Measurements from ENCODE around the gene SSX5.
"Not testable (repeated sequence)": the region's sequence is repeated elsewhere in the genome, so short reads cannot be mapped to it uniquely, and the experiment has no call there.

SSX5 gene, protein sequence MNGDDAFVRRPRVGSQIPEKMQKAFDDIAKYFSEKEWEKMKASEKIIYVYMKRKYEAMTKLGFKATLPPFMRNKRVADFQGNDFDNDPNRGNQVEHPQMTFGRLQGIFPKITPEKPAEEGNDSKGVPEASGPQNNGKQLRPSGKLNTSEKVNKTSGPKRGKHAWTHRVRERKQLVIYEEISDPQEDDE
- total RNA-seq = 0 reads per million in 4 experiments

DNA sequence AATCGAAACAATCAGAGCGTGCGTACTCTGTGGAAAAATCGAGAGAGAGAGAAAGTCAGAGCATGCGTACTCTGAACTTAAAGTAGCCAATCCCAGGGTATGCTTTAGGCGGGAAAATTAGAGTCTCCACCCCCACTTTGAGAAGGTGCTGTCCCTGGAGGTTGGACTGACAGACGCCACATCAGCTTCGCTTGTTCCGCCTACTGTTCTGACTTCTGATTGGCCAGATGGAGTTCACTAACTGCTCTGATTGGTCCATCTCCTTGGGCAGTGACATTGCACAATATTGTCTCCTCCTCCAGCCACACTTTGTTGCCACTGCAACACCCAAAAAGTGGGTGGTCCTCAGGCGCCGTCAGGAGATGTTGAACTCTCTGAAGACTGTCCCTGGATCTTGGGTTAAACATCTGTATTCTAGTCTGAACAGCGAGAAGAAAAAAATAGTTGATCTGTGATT is at the start of gene SSX5:
Gene SSX5, minus strand, starts transcription at position 51 of the 457 bp plus-strand sequence. CDS start 1,437 bp downstream, outside the sequence.
- DNase-seq = no peak

DNA sequence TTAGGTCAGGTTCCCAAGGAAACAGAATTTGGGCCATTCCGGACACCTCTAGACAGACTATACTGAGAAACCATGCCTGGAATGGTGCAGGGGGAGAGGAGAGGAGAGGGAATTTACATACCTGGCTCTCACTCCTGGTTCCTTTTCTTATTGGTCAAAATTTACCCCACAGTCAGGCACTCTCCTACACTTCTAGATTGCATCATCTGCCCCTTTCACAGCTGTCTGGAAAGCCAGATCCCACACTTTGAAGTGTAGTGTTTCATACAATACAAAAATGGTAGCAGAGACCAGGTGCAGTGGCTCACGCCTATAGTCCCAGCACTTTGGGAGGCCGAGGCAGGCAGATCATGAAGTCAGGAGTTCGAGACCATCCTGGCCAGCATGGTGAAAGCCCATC is 27.6 kb upstream of the SSX5 start:
- DNase-seq = not testable (repeated sequence)

DNA sequence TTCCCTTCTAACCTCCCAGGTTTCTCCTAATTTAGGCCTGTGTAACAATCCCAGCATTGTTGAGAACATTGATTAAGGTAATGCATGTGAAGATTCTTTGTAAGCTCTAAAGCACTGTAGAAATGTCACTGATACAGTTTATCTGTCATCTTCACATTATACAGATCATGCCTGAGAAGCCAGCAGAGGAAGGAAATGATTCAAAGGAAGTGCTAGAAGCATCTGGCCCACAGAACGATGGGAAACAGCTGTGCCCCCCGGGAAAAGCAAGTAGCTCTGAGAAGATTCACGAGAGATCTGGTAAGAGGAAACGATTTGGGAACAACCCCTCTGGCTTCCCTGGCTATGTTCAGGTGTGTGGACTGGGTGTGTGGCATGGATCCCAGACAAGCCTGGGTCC is 17.7 kb upstream of the SSX5 start:
- not testable (repeated sequence) for DNase-seq

DNA sequence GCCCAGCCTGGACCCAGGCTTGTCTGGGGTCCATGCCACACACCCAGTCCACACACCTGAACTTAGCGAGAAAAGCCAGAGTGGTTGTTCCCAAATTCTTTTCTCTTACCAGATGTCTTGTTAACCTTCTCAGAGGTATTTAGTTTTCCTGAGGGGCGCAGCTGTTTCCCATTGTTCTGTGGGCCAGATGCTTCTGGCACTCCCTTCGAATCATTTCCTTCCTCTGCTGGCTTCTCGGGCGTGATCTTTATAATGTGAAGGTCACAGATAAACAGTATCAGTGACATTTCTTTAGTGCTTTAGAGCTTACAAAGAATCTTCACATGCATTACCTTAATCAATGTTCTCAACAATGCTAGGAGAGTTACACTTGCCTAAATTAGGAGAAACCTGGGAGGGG is 6.6 kb downstream of the SSX5 start:
- not testable (repeated sequence) for DNase-seq

DNA sequence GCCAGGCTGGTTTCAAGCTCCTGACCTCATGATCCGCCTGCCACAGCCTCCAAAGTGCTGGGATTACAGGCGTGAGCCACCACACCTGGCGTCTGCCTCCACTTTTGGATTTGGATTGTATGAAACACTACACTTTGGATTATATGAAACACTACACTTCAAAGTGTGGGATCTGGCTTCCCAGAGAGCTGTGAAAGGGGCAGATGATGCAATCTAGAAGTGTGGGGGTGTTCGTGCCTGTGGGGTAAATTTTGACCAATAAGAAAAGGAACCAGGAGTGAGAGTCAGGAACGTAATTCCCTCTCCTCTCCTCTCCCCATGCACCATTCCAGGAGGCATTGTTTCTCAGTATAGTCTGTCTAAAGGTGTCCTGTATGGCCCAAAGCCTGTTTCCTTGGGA is 14.7 kb downstream of the SSX5 start:
- not testable (repeated sequence) for DNase-seq

DNA sequence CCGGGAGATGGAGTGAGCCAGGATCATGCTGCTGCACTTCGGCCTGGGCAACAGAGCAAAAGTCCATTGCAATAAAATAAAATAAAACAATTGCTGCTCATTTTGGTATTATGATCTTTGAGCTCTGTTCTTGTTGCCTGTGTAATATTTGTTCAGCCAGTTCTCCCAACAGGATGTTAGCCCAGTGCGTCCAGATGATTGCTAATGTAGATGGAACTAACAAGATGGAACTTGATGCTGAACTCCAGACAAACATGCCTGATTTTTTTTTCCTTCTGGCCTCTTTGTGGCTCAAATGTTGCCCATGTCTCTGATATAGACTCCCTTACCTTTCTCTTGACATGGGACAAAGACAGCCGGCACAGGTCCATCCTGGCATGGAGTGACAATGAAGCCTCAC is 15.8 kb downstream of the SSX5 start:
- no peak for DNase-seq

DNA sequence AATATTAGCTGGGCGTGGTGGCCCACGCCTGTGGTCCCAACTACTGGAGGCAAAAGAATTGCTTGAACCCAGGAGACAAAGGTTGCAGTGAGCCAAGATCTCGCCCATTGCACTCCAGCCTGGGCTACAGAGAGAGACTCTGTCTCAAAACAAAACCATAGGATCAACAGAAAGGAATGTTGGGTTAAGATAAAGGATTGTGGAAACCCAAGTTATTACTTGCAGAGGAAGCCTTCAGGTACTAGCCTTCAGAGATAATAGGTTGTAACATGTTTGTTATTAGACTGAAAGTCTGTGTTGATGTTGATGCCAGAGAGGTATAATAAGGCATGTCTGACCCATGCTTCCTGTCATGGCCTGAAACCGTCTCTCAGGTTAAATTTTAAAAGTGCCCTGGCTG is 16.9 kb downstream of the SSX5 start:
- DNase-seq = no peak

DNA sequence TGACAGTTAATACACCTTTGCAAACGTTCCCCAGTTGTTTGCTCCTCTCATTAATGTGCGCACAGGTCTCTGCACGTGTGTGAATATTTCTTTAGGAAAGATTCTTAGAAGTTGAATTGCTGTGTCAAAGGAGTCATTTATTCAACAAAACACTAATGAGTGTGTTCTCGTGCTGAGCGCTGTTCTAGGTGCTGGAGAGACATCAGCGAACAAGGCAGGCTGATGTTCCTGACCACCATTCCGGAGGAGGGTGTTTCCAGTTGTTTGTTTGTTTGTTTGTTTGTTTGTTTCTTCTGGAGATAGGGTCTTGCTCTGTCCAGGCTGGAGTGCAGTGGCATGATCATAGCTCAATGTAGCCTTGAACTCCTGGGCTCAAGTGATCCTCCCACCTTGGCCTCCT is 30.3 kb downstream of the SSX5 start:
- DNase-seq = not testable (repeated sequence)

DNA sequence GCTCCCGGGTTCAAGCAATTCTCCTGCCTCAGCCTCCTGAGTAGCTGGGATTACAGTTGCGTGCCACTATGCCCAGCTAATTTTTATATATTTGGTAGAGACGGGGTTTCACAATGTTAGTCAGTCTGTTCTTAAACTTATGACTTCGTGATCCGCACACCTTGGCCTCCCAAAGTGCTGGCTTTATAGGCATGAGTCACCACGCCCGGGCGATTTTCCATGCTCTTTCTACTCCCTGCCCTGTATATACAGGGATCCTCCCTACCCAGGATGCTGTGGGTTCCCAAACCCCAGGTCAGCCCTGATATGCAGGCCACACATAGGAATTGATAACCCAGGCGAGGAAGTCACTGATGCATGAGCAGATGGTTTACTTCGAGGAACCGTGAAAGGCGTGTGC is 31.4 kb downstream of the SSX5 start:
- no peak for DNase-seq

DNA sequence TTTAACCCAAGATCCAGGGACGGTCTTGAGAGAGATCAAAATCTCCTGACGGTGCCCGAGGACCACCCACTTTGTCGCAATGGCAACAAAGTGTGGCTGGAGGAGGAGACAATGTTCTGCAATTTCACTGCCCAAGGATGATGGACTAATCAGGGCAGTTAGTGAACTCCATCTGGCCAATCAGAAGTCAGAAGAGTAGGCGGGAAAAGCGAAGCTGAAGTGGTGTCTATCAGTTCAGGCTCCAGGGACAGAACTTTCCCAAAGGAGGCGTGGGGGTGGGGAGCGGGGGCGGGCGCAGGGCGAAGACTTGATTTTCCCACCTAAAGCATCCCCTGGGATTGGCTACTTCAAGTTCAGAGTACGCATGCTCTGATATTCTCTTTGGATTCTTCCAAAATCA is 40.6 kb downstream of the SSX5 start:
- DNase-seq = no peak

DNA sequence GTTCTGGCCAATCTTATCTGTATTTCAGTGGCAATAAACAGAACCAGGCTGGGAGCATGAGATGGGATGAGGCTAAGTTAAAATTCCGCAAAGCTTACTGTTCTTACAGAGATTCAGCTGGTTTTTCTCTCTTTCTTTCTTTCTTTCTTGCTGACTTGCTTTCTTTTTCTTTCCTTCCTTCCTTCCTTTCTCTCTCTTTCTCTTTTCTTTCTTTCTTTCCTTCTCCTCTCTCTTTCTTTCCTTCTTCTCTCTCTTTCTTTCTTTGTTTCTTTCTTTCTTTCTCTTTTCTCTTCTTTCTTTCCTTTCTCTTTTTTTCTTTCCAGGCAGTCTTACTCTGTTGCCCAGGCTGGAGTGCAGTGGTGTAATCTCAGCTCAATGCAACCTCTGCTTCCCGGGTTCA is 41.8 kb downstream of the SSX5 start:
- no peak for DNase-seq

DNA sequence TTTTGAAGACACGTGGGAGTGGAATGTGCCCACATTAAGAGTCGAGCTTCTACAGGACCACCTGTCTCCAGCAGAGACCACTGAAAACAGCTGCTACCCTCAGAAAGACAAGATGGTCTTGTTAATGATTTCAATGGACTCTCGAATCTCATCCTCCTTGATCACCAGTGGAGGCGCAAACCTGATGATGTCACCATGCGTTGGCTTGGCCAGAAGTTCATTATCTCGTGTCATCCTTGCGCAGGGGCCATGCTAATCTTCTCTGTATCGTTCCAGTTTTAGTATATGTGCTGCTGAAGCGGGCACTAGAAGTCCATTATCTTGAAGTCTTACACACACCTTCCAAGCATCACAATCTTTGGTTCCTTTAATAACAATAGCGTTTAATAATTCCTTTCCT is 42.8 kb downstream of the SSX5 start:
- DNase-seq = no peak

DNA sequence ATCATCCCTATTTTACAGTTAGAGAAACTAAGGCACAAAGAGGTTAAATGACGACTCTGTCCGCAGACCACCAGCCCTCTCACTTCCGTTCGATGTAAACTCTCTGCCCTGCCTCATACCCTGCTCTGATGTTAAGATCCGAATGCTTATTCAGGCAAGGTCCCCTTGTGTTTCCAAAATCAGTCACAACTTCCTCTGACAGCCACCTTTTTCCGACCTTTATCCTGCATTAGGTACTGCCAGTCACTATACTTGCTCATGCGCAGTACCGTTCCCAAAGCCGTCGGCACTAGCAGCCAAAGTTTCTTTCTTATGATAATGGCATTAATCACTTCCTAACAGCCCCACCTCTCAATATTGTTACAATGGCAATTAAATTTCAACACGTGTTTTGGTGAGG is 53.9 kb downstream of the SSX5 start:
- DNase-seq = not testable (repeated sequence)

DNA sequence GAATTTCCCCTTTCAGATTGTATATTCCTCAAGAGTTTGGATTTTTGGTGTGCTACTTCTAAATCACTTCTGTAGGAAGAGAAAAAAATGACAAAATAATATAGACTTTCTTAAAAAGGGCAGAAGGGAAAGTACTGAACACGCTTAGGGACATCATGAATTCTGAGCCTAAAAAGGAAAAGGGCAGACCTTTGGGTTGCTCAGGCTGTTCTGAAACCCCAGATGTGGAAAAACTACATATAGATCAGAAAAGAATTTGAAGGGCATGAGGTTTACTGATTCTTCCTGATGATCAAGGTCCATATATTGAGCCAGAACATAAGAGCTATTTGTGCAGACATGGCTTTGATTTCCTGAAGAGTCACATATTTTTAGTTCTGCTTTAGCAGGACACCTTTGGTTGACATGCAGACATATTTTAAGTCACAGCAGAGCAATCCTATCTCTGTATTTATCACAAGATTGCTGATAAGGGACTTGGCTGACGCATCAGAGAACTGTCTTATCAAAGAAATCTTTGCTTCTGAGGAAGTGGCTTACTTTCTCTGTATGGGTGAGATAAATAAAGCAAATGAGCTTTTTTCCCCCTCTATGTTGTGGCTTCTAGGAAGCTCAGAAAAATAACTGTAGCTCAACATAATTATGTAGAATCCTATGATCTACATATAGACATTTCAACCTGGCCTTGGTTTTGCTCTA is 54.6 kb downstream of the SSX5 start:
- not testable (repeated sequence) for DNase-seq

DNA sequence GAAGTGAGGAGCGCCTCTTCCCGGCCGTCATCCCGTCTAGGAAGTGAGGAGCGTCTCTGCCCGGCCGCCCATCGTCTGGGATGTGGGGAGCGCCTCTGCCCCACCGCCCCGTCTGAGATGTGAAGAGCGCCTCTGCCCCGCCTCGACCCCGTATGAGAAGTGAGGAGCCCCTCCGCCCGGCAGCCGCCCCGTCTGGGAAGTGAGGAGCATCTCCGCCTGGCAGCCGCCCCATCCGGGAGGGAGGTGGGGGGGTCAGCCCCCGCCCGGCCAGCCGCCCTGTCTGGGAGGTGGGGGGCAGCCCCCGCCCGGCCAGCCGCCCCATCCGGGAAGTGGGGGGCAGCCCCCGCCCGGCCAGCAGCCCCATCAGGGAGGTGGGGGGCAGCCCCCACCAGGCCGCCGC is 57.5 kb downstream of the SSX5 start:
- DNase-seq = not testable (repeated sequence)

Data from effector CD8-positive, alpha-beta T cell (primary cell).